Activated CD8-positive, alpha-beta T cell treated with anti-CD3 and anti-CD28 coated beads for 36 hours (primary cell): Measurements from ENCODE around the gene ELFN2. TPM values are rescaled to one million over a fixed set of nuclear protein-coding genes. Genes with fewer than 3 reads are reported as not detected.

Experiments
- ATAC-seq: fragments of 200-7000 bp; cut with Tn5 transposase; one replicate; pipeline ENCODE4 v1.10.0; 2021; ENCODE audit warnings: mild to moderate bottlenecking, moderate library complexity
- CTCF ChIA-PET: fragments of 350-600 bp; sonication (Branson Sonifier 250); formaldehyde crosslinking; loops from one replicate; lab custom pipeline; 2021; ENCODE audit warnings: antibody characterized with exemption; lab: Charles Lee
- POLR2A ChIA-PET: fragments of 350-600 bp; sonication (Branson Sonifier 250); formaldehyde crosslinking; loops from one replicate; lab custom pipeline; 2021; ENCODE audit warnings: antibody characterized with exemption; lab: Charles Lee
- DNase-seq: peaks from one replicate; pipeline ENCODE4 v3.0.0-alpha.2; 2020
- H3K27ac Mint-ChIP-seq: one replicate; pipeline ENCODE4 v1.8.0; 2021; ENCODE audit warnings: mild to moderate bottlenecking, mixed read lengths
- H3K27me3 Mint-ChIP-seq: one replicate; pipeline ENCODE4 v1.8.0; 2021; ENCODE audit warnings: mixed read lengths
- H3K36me3 Mint-ChIP-seq: one replicate; pipeline ENCODE4 v1.8.0; 2021; ENCODE audit warnings: low read depth, mixed read lengths
- H3K4me1 Mint-ChIP-seq: one replicate; pipeline ENCODE4 v1.8.0; 2021; ENCODE audit warnings: low read depth, mixed read lengths
- H3K4me3 Mint-ChIP-seq: one replicate; pipeline ENCODE4 v1.8.0; 2021; ENCODE audit warnings: mild to moderate bottlenecking, moderate library complexity, mixed read lengths
- H3K9me3 Mint-ChIP-seq: one replicate; pipeline ENCODE4 v1.8.0; 2021; ENCODE audit warnings: mixed read lengths
- CTCF ChIP-seq: fragments of 200-600 bp; IDR thresholded peaks from one replicate; pipeline ENCODE4 v1.8.0; 2022; ENCODE audit warnings: antibody characterized with exemption, mild to moderate bottlenecking
- intact Hi-C: fragments of 100-400 bp; cut with micrococcal nuclease; formaldehyde crosslinking; loops from one replicate; pipeline ENCODE4 v1.10.0; 2022
- total RNA-seq, 2 experiments: library from RNA; stranded (reverse); gene quantifications; one replicate each; pipeline ENCODE4 v1.2.3, GENCODE V29; 2021

Gene ELFN2
- total RNA-seq, 2 experiments from 2014 or later = 0.51 to 0.52 TPM

GRCh38 chr22:37334461-37334858 is 92.8 kb downstream of the ELFN2 start:
- ChIA-PET POLR2A (interaction anchor here (0.6 kb wide), 1 partner anchor 16 kb away, joined by 3 read pairs; no protein-coding TSS in a partner anchor), CTCF (interaction anchor here (0.7 to 2.4 kb wide), 8 partner anchors 10 to 232 kb away, joined by 3 to 16 read pairs (median 4); no protein-coding TSS in a partner anchor)
- no peak for TF ChIP-seq CTCF
- no peak for DNase-seq
- H3K27me3 Mint-ChIP-seq = peaks cover 40% of the 10 kb centered on the region
- H3K36me3 Mint-ChIP-seq = no peaks in the 10 kb centered on the region
- H3K4me3 Mint-ChIP-seq = no peak overlapping the region
- intact Hi-C loops = no loop called here
- no peak for ATAC-seq
- H3K4me1 Mint-ChIP-seq = peaks cover 10% of the 10 kb centered on the region
- H3K27ac Mint-ChIP-seq = no peak overlapping the region
- H3K9me3 Mint-ChIP-seq = no peaks in the 10 kb centered on the region

GRCh38 chr22:37333724-37334460 is 93.4 kb downstream of the ELFN2 start:
- DNase-seq (no peak), ATAC-seq (no peak)
- ChIA-PET CTCF (interaction anchor here (0.7 to 2.4 kb wide), 8 partner anchors 10 to 233 kb away, joined by 3 to 16 read pairs (median 4); no protein-coding TSS in a partner anchor), POLR2A (interaction anchor here (0.6 kb wide), 1 partner anchor 17 kb away, joined by 3 read pairs; no protein-coding TSS in a partner anchor)
- no peak overlapping the region for H3K27ac Mint-ChIP-seq
- H3K36me3 Mint-ChIP-seq = no peaks in the 10 kb centered on the region
- H3K4me3 Mint-ChIP-seq = no peak overlapping the region
- H3K4me1 Mint-ChIP-seq = peaks cover 10% of the 10 kb centered on the region
- no peaks in the 10 kb centered on the region for H3K9me3 Mint-ChIP-seq
- intact Hi-C loops = no loop called here
- peaks cover 43% of the 10 kb centered on the region for H3K27me3 Mint-ChIP-seq
- no peak for TF ChIP-seq CTCF

- intact Hi-C loops = no loop called here
- DNase-seq = no peak
- Mint-ChIP-seq H3K36me3 (no peaks in the 10 kb centered on the region), H3K4me3 (no peak overlapping the region), H3K9me3 (no peaks in the 10 kb centered on the region), H3K27ac (no peak overlapping the region), H3K27me3 (peaks cover 49% of the 10 kb centered on the region), H3K4me1 (peaks cover 10% of the 10 kb centered on the region)
- ChIA-PET CTCF (interaction anchor here (1.0 to 1.6 kb wide), 3 partner anchors 16 to 126 kb away, joined by 3 to 6 read pairs (median 3); no protein-coding TSS in a partner anchor), POLR2A (interaction anchor here (0.6 kb wide), 1 partner anchor 170 kb away, joined by 3 read pairs; no protein-coding TSS in a partner anchor)
- no peak for TF ChIP-seq CTCF
- no peak for ATAC-seq
These were observed 95.3 kb downstream of the ELFN2 start for GRCh38 chr22:37331856-37332536.

- Mint-ChIP-seq H3K36me3 (no peaks in the 10 kb centered on the region), H3K9me3 (no peaks in the 10 kb centered on the region), H3K27ac (no peak overlapping the region), H3K27me3 (peaks cover 53% of the 10 kb centered on the region), H3K4me3 (no peak overlapping the region), H3K4me1 (peaks cover 10% of the 10 kb centered on the region)
- ATAC-seq = peak; percentile 40
- CTCF ChIA-PET = interaction anchor here (1.6 to 1.9 kb wide), 2 partner anchors 15 to 71 kb away, joined by 6 to 9 read pairs; no protein-coding TSS in a partner anchor
- no peak for TF ChIP-seq CTCF
- DNase-seq = no peak
- intact Hi-C loops = no loop called here
- POLR2A ChIA-PET = no interaction called here
These were observed 96.2 kb downstream of the ELFN2 start for GRCh38 chr22:37331034-37331428.
